ENCODE results near the gene KIR3DL2.
"Not testable (repeated sequence)": the region's sequence is repeated elsewhere in the genome, so short reads cannot be mapped to it uniquely, and the experiment has no call there.

KIR3DL2 gene

DNA sequence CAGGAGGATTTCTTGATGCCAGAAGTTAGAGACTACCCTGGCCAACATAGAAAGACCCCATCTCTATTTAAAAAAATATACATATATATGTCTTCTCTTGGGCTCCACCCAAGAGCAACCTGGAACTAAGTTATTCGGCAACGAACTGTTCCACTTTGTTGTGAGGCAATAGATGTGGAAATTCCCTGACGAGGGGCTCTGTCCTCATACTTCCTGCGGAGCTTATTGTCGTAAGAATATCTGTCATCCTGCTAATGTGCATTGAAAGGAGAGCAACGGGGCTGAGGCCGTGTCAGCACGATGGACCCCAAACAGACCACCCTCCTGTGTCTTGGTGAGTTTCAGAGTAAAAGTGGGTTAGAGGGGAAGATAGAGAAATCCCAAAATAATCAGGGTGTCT is 23.7 kb downstream of the KIR3DL2 start, which contains the start of gene FCAR:
FCAR (plus strand) TSS at position 246 of the 400 bp plus-strand sequence; CDS start at position 301, 55 bp downstream.
- no peak for DNase-seq

DNA sequence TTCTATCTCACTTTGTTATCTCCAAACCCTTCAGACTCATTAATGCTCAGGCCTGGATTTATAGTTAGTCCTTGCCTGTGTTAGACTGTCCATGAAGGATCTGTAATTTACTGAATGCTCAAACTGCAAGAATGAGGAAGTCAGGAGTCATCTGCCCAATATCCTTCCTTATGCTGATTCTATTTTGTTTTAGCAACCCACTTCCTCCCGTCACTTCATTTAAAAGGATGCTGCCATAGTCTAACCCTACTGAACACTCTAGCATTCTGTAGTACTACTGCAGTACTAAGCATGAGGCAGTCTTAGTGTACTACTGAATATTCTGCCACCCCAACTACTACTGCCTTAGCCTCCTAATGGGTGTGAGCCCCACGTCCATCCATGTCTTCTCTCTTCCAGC is 25.3 kb downstream of the KIR3DL2 start:
- no peak for DNase-seq

GRCh38 chr19:54877471-54877870 is 27.2 kb downstream of the KIR3DL2 start:
- DNase-seq: no peak

DNA sequence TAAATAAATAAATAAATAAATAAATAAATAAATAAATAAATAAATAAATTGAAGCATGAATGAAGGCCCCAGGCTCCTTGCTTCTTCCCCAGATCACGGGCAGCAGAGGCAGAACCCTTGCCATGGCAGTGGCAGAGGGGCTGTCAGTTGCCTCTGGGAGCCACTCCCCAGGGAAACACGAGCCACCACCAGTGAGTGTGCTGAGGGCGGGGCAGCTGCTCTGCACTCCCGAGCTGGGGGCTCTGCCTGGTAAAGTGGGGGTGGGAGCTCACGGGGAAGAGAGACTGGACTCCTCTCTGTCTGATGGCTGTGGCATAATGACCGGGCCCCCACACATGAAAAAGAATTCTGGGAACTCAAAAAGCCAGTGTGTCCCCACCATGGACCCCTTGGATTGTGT is 31.6 kb downstream of the KIR3DL2 start:
- DNase-seq: no peak

GRCh38 chr19:54882758-54883157 is 32.5 kb downstream of the KIR3DL2 start:
- DNase-seq: no peak

DNA sequence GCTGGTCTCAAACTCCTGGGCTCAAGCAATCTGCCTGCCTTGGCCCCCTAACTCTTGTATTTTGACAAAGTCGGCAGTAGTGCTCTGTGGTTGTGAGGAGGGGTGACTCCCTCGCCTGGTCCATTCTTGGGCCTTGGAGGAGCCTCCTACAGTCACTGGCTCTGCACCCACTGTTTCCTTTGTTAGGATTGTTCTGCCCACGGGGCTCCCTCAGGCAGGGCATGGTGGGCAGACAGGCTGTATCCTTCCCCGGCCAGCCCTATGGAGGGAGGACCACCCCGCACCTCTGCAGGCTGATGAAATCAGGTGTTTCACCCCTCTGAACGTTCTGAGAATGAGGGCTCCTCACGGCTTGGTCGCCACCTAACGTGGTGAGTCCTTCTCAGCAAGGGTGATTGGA is 33.0 kb downstream of the KIR3DL2 start:
- DNase-seq: no peak

DNA sequence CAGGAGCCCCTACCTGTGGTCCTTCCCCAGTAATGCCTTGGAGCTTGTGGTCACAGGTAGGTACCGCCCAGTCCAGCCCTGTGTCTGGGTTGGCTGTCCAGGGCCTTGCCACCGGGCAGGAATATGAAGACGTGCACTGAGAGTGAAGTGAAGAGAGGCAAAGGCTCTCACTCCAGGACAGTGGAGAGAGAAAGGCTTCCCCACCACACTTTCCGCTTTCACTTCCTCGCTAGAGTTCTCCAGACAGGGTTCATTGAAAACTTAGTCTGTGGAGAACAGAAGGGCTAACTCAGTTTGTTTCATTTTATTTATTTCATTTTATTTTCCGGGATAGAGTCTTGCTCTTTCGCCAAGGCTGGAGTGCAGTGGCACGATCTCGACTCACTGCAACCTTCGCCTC is 38.0 kb downstream of the KIR3DL2 start:
- DNase-seq: no peak

GRCh38 chr19:54889566-54889965 is 39.3 kb downstream of the KIR3DL2 start:
- no peak for DNase-seq

DNA sequence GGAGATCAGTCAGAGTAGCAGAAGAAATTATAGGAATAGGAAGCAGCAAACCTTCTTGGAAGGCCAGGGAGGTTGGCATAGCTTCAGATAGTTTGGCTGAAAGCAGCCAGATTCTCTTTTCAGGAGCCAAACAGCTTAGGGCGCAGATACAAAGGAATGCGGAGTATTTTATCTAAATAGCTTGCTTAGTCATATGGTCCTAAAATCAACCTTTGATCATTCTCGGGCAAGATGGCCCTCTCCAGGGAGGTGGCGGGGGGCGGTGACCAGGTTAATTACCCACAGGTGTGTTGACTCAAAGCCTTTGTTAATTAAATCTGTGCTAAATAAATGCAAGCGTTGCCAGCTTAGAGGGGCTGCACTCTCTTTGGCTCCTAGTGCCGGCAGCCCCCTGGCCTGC is 43.2 kb downstream of the KIR3DL2 start:
- no peak for DNase-seq

DNA sequence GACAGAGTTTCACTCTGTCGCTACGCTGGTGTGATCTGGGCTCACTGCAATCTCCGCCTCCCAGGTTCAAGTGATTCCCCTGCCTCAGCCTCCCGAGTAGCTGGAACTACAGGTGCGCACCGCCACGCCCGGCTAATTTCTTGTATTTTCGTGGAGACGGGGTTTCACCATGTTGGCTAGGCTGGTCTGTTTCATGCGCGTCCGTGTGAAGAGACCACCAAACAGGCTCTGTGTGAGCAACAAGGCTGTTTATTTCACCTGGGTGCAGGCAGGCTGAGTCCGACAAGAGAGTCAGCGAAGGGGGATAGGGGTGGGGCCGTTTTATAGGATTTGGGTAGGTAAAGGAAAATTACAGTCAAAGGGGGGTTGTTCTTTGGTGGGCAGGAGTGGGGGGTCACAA is 43.9 kb downstream of the KIR3DL2 start:
- DNase-seq: not testable (repeated sequence)

DNA sequence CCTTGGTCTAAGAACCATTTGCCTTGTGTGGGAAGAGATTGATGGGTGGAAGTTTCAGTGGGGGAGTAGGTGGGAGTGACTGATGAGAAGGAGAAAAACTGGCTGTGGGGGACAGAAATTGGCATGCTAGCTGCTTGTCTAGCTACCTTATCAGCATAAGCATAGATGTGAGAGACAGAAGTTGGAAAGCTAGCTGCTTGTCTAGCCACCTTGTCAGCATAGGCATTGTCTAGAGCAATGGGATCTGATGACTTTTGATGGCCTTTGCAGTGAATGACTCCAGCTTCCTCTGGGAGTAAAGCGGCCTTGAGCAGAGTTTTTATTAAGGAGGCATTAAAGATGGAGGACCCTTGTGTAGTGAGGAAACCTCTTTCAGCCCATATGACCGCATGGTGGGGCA is 45.8 kb downstream of the KIR3DL2 start:
- DNase-seq: no peak

- not testable (repeated sequence) for DNase-seq
Measured at GRCh38 chr19:54898685-54899084, 48.4 kb downstream of the KIR3DL2 start.

- not testable (repeated sequence) for DNase-seq
Measured at GRCh38 chr19:54899646-54900045, 49.4 kb downstream of the KIR3DL2 start.

GRCh38 chr19:54901153-54901552 is 50.9 kb downstream of the KIR3DL2 start:
- not testable (repeated sequence) for DNase-seq

DNA sequence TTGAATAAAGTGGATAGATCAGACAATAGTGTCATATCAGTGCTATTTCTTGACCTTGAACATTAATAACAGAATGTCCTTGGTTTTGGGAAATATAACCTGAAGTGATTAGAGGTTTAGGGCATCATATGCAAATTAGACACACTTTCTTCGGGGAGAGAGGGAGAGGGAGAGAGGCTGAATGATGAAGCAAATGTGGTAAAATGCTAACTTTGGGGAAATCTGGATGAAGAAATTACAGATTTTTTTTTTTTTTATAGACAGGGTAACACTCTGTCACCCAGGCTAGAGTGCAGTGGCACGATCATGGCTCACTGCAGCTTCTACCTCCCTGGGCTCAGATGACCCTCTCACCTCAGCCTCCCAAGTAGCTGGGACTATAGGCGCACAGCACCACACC is 51.8 kb downstream of the KIR3DL2 start:
- no peak for DNase-seq

DNA sequence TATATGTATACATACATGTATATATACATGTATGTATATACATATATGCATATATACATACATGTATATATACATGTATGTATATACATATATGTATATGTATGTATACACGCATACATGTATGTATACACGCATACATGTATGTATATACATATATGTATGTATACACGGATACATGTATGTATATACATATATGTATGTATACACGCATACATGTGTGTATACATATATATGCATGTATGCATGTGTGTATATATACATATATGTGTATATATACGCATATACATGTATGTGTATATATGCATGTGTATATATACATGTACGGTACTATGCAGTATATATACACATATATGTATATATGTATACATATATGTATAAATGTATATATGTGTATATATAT is 53.1 kb downstream of the KIR3DL2 start:
- no peak for DNase-seq

- DNase-seq: not testable (repeated sequence)
Measured at GRCh38 chr19:54904261-54904660, 54.0 kb downstream of the KIR3DL2 start.

DNA sequence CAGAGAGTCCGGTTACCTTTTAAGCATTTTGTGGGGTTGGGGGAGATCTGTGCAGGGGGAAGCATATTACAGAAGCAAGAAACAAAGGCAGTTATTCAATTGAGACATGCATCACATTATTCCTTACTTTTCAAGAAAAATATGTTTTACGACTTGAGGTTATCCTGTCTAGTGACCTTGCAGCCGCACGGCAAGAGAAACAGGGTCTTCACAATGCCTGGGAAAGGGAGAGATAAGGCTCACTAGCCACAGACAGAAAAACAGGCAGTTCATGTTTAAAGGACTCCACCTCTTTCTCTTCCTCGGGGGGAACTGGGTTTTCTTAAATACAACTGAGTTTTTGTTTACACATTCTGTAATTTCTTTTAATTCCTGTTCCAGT is 55.2 kb downstream of the KIR3DL2 start:
- no peak for DNase-seq

GRCh38 chr19:54905803-54906511 is 55.7 kb downstream of the KIR3DL2 start, which contains the start of gene NCR1:
Gene NCR1, plus strand, starts transcription at chr19:54906148. Its CDS starts 40 bp downstream, at chr19:54906188.
- DNase-seq: no peak

- DNase-seq: no peak
Measured at GRCh38 chr19:54906819-54907218, 56.6 kb downstream of the KIR3DL2 start.

DNA sequence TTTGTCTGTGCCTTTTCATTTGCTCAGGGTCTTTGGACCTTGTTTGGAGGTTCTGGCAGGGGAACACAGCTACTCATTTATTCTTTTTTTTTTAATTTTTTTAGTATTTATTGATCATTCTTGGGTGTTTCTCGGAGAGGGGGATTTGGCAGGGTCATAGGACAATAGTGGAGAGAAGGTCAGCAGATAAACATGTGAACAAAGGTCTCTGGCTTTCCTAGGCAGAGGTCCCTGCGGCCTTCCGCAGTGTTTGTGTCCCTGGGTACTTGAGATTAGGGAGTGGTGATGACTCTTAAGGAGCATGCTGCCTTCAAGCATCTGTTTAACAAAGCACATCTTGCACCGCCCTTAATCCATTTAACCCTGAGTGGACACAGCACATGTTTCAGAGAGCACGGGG is 57.7 kb downstream of the KIR3DL2 start:
- not testable (repeated sequence) for DNase-seq
